Adrenal gland (tissue), 12 donors: Measurements from ENCODE around the gene MCUR1. TPM values are rescaled to one million over a fixed set of nuclear protein-coding genes. Genes with fewer than 3 reads are reported as not detected.

Experiments used
- DNase-seq, 7 donors: peaks; one replicate each; pipeline ENCODE4 v3.0.0-alpha.2; 2019 to 2020
- H3K27ac ChIP-seq, 5 donors: fragments of 200-600 bp; sonication (generic) in 4 of 5; 1 replicate in 3 of 5; 2 replicates in 2 of 5; pipeline versions ENCODE4 v1.5.1 to v1.8.0; 2016 to 2020; ENCODE audit warnings: mild to moderate bottlenecking in 1 of 5
- H3K27me3 ChIP-seq: fragments of 200-600 bp; 2 replicates; pipeline ENCODE4 v1.8.0; 2021
- H3K36me3 ChIP-seq, 2 donors: fragments of 200-600 bp; replicated peaks in 1 of 2; 1 replicate in 1 of 2; 2 replicates in 1 of 2; pipeline versions ENCODE4 v1.5.1 to v1.8.0; 2018 to 2022
- H3K4me1 ChIP-seq, 2 donors: fragments of 200-600 bp; replicated peaks in 1 of 2; 1 replicate in 1 of 2; 2 replicates in 1 of 2; pipeline versions ENCODE4 v1.5.1 to v1.8.0; 2018 to 2021
- H3K4me3 ChIP-seq, 4 donors: fragments of 200-600 bp; sonication (generic) in 3 of 4; one replicate each; pipeline ENCODE4 v1.5.1; 2016 to 2018
- H3K9me3 ChIP-seq, 3 donors: fragments of 200-600 bp; sonication (generic) in 1 of 3; replicated peaks in 1 of 3; 1 replicate in 2 of 3; 2 replicates in 1 of 3; pipeline versions ENCODE4 v1.5.1 to v1.8.0; 2016 to 2021
- CTCF ChIP-seq, 6 experiments: fragments of 450-650 bp in 4 of 6; fragments of 200-600 bp in 2 of 6; sonication (generic) in 1 of 6; IDR thresholded peaks; 1 replicate in 5 of 6; 2 replicates in 1 of 6; pipeline versions ENCODE4 v1.5.1 to v1.8.0; 2016 to 2021; ENCODE audit warnings: antibody characterized with exemption in 6 of 6, mild to moderate bottlenecking in 2 of 6, moderate library complexity in 1 of 6
- POLR2A ChIP-seq, 2 donors: fragments of 450-650 bp; IDR thresholded peaks; one replicate each; pipeline ENCODE4 v1.6.1; 2017; ENCODE audit warnings: antibody characterized with exemption in 2 of 2, mild to moderate bottlenecking in 2 of 2, moderate library complexity in 1 of 2
- WGBS, 4 donors: extraction: QIAGEN DNeasy Blood & Tissue Kit in 2 of 4; methylation state at CpG; one replicate each; pipeline versions ENCODE4 v1.1.5 to v1.1.7; 2013 to 2017; 5-methylcytosine and 5-hydroxymethylcytosine counted together
- intact Hi-C, 2 donors: fragments of 100-400 bp; cut with DNase I; formaldehyde crosslinking; loops; one replicate each; pipeline versions ENCODE4 v1.14.1 to v1.15.0; 2022 to 2023
- polyA plus RNA-seq, 3 donors: library from polyadenylated mRNA; stranded (reverse); fragments of 200-250 nt in 2 of 3; fragments of 350-450 nt in 1 of 3; fragmentation: Illumina TruSeq in 1 of 3; extraction: RNeasy Lipid Tissue Mini Kit (QIAGEN cat#74804) in 1 of 3; gene quantifications; one replicate each; pipeline ENCODE4 v1.2.3, GENCODE V29; 2013 to 2014
- total RNA-seq, 9 donors: library from RNA; depleted of rRNA in 4 of 9; stranded (reverse); fragments of >200 nt in 4 of 9; fragments of 120-200 nt in 1 of 9; fragmentation: NEBNext Ultra II Directional in 1 of 9; extraction: Animal tissue kit (Norgen Biotek cat#: 25700) in 1 of 9; gene quantifications; one replicate each; pipeline versions ENCODE4 v1.1.0 to v1.2.4, GENCODE V29; 2013 to 2023
- donor health status: healthy with polysubstance abuse.
- donor health status: Bipolar disorder and iron deficiency.
- donor health status: DM: yes; HTN: yes; CAD: no.
- donor health status: DM: no; HTN: no; CAD: no.
- donor health status: DM: no; HTN: no; CAD: no.
- donor health status: DM: yes; HTN: yes; CAD: no.

Gene MCUR1
- total and polyA plus RNA-seq, 12 donors = 7.0 to 24.5 (median 14.1) TPM

- Histone ChIP-seq H3K36me3 (peaks cover 0 to 11% of the 10 kb centered on the region in 2 donors), H3K4me3 (no peak overlapping the region), H3K9me3 (no peaks in the 10 kb centered on the region), H3K27ac (no peak overlapping the region), H3K4me1 (no peaks in the 10 kb centered on the region), H3K27me3 (no peaks in the 10 kb centered on the region)
- no peak for TF ChIP-seq POLR2A (IDR thresholded peaks at IDR 0.05)
- peak; percentile 76 to 94 (median 86) for TF ChIP-seq CTCF (IDR thresholded peaks at IDR 0.05)
- WGBS, 4 donors = 47 to 50% (median 47%) methylated on average over 8 of the region's 8 CpGs
- intact Hi-C loops = loop anchor here (10.0 kb wide), 3 partner anchors 110 to 270 kb away; no protein-coding TSS in a partner anchor
- peak; percentile 77 to 94 (median 83) for DNase-seq
Observed at GRCh38 chr6:13795041-13795750, 19.2 kb downstream of the MCUR1 start.

- Histone ChIP-seq H3K4me3 (no peak overlapping the region), H3K27me3 (no peaks in the 10 kb centered on the region), H3K4me1 (no peaks in the 10 kb centered on the region), H3K27ac (no peak overlapping the region), H3K36me3 (peaks cover 0 to 8% of the 10 kb centered on the region in 2 donors), H3K9me3 (no peaks in the 10 kb centered on the region)
- TF ChIP-seq POLR2A (IDR thresholded peaks at IDR 0.05) (no peak), CTCF (IDR thresholded peaks at IDR 0.05) (no peak)
- no peak for DNase-seq
- intact Hi-C loops = loop anchor here (10.0 kb wide), 3 partner anchors 111 to 271 kb away; no protein-coding TSS in a partner anchor
- WGBS, 4 donors = 82 to 87% (median 83%) methylated on average over 5 of the region's 5 CpGs
Observed at GRCh38 chr6:13794184-13794583, 20.2 kb downstream of the MCUR1 start.

- intact Hi-C loops = loop anchor here (10.0 kb wide), 3 partner anchors 115 to 275 kb away; no protein-coding TSS in a partner anchor
- TF ChIP-seq POLR2A (IDR thresholded peaks at IDR 0.05) (no peak), CTCF (IDR thresholded peaks at IDR 0.05) (no peak)
- WGBS, 4 donors = 83 to 98% (median 89%) methylated on average over 1 of the region's 1 CpG
- no peaks in the 10 kb centered on the region for H3K9me3 ChIP-seq
- no peaks in the 10 kb centered on the region for H3K27me3 ChIP-seq
- peaks cover 0 to 8% of the 10 kb centered on the region in 2 donors for H3K36me3 ChIP-seq
- no peak overlapping the region for H3K27ac ChIP-seq
- no peaks in the 10 kb centered on the region for H3K4me1 ChIP-seq
- DNase-seq = no peak
- H3K4me3 ChIP-seq = no peak overlapping the region
Observed at GRCh38 chr6:13789746-13790145, 24.6 kb downstream of the MCUR1 start.

- Histone ChIP-seq H3K36me3 (peaks cover 0 to 8% of the 10 kb centered on the region in 2 donors), H3K27me3 (no peaks in the 10 kb centered on the region)
Observed at GRCh38 chr6:13788820-13789219, 25.5 kb downstream of the MCUR1 start.

More at GRCh38 chr6:13788820-13789219, 25.5 kb downstream of the MCUR1 start:
- H3K4me3 ChIP-seq = no peak overlapping the region
- H3K4me1 ChIP-seq = no peaks in the 10 kb centered on the region
- WGBS, 4 donors = 91 to 99% (median 97%) methylated on average over 6 of the region's 6 CpGs
- intact Hi-C loops = no loop called here
- no peak overlapping the region for H3K27ac ChIP-seq
- no peaks in the 10 kb centered on the region for H3K9me3 ChIP-seq
- TF ChIP-seq CTCF (IDR thresholded peaks at IDR 0.05) = no peak
- TF ChIP-seq POLR2A (IDR thresholded peaks at IDR 0.05) = no peak
- no peak for DNase-seq
